ELF-1 (cell line): ENCODE data around the gene MRC2.
A peak's percentile ranks its signal among the peaks of the same experiment; 100 is the strongest.

Experiments
- DNase-seq: peaks from one replicate; pipeline ENCODE4 v3.0.0-alpha.2; 2016; ENCODE audit warnings: low read depth, low spot score

The MRC2 gene

DNA sequence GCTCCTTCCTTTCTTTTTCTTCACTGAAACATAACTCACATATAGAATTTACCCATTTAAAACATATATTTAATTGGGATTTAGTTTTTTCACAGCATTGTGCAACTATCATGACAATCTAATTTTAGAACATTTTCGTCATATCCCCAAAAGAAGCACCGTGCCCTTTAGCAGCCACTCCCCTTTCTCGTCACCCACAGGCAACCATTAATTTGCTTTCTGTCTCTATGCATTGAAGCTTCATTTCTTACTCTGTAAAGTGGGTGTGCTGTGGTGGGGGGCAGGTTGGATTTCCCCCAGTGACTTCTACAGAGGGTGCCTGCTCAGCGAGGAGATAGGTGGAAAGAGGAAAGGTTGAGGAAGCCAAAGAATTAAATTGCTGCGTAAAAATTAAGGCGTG, 35.8 kb downstream of the MRC2 start:
- DNase-seq = no peak

DNA sequence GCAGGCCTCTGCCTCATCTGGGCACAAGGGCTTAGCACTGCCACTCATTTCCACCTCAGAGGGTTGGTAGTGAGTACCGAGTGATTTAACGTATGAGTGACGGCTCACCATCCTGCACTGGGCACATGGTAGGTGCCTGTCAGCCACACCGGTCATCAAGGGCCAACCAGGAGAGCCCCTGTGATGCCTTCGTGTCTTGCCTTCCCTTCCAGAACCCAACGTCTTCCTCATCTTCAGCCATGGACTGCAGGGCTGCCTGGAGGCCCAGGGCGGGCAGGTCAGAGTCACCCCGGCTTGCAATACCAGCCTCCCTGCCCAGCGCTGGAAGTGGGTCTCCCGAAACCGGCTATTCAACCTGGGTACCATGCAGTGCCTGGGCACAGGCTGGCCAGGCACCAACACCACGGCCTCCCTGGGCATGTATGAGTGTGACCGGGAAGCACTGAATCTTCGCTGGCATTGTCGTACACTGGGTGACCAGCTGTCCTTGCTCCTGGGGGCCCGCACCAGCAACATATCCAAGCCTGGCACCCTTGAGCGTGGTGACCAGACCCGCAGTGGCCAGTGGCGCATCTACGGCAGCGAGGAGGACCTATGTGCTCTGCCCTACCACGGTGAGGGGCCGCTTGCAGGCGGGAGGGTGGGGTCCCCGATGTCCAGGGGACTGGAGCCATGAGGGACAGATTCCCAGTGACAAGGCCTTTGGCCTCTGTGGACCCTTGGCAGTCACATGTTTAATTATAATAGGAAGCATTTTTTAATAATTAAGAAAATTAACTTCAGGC, 37.1 kb downstream of the MRC2 start:
- no peak for DNase-seq

GRCh38 chr17:62665599-62665998, 38.1 kb downstream of the MRC2 start:
- DNase-seq = no peak

GRCh38 chr17:62666061-62666800, 38.8 kb downstream of the MRC2 start:
- DNase-seq = no peak

DNA sequence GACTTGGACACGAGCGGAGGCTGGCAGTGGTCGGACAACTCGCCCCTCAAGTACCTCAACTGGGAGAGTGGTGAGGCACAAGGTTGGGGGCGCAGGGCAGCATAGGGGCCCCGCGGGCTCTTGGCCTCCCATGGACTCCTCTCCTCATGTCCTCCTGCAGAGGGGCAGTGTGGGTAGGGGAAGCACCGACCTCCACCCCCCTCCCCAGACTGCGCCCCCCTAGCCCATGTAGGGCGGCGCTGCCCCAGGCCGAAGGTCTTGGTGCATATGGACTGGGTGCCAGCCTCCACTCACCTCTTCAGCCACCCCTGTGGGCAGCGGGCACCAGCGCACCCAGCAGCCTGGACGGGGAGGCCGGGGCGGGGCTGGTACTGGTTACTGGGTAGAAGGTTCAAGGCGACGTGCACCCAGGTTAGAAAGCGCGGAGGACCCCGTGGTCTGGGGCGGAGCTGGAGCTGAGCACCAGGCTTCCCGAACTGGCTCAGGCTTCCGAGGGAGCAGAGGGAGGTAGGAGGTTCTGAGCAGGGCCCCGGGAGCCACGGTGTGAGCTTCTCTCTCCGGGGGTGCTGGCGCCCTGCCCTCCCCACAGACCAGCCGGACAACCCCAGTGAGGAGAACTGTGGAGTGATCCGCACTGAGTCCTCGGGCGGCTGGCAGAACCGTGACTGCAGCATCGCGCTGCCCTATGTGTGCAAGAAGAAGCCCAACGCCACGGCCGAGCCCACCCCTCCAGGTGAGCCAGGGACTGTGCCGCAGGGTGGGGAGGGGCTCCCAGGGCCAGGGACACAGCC, 39.5 kb downstream of the MRC2 start:
- no peak for DNase-seq

- DNase-seq = no peak
These were observed 40.8 kb downstream of the MRC2 start for GRCh38 chr17:62668091-62668804.

- DNase-seq = peak; percentile 70
These were observed 42.8 kb downstream of the MRC2 start for GRCh38 chr17:62670202-62670821.

GRCh38 chr17:62671553-62671952, 44.1 kb downstream of the MRC2 start:
- DNase-seq = no peak

DNA sequence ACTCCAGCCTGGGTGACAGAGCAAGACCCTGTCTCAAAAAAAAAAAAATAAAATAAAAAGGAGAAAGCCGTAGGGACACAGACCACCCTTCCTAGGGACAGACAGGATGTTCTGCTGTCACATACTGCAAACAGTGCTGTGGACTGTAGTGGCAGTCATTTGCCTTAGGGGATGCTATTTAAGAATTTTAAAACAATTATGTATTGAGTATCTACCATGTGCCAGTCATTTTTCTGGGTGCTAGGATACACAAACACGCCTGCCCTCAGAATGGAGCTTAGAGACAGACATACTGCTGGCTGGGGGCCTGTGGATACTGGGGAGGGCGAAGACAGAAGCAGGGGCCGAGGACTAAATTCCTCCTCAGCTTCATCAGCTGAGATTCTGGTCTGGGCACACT, 45.5 kb downstream of the MRC2 start:
- no peak for DNase-seq

DNA sequence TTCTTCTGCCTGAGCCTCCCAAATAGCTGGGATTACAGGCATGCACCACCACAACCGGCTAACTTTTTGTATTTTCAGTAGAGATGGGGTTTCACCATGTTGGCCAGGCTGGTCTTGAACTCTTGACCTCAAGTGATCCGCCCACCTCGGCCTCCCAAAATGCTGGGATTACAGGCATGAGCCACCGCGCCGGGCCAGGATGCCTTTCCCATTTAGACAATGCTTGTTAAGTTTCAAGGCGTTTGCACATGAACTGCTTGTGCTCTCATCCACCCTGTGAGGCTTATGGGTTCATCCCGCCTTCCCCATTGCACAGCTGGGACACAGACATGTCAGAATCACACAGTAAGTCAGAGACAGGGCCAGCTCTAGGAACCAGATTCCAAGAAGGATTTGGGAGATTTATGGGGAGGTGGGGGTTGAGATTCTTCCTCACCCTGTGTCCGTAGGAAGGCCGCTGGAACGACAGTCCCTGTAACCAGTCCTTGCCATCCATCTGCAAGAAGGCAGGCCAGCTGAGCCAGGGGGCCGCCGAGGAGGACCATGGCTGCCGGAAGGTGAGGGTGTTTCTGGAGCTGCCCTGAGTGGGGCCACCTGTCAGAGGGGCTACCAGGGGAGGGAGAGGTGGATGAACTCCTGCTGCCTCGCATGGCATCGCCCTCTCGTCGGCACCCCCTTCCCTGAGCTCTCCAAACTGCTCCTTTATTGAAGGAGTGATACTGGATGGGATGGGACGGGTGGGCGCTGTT, 46.3 kb downstream of the MRC2 start:
- no peak for DNase-seq

DNA sequence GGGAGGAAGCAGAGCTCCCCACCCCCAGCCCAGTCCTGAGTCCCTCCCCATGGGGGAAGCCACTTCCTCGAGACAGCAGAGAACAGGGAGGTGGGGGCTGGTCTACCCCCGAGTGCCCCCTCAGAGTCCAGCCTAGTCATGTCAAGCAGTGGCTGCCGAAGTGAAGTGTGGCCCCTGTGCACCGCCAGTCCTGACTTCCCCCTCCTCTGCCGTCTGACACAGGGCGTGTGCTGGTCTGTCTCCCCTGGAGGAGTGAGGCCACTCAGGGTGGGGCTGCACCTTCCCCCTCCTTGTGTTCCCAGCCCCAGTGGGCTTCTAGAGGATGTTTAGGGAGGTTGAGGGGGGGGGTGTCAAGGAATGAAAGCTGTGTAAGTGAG, 46.9 kb downstream of the MRC2 start:
- DNase-seq = no peak

- DNase-seq = no peak
These were observed 47.4 kb downstream of the MRC2 start for GRCh38 chr17:62674841-62675240.

GRCh38 chr17:62675260-62675659, 47.8 kb downstream of the MRC2 start:
- no peak for DNase-seq

GRCh38 chr17:62675701-62676100, 48.2 kb downstream of the MRC2 start:
- no peak for DNase-seq

DNA sequence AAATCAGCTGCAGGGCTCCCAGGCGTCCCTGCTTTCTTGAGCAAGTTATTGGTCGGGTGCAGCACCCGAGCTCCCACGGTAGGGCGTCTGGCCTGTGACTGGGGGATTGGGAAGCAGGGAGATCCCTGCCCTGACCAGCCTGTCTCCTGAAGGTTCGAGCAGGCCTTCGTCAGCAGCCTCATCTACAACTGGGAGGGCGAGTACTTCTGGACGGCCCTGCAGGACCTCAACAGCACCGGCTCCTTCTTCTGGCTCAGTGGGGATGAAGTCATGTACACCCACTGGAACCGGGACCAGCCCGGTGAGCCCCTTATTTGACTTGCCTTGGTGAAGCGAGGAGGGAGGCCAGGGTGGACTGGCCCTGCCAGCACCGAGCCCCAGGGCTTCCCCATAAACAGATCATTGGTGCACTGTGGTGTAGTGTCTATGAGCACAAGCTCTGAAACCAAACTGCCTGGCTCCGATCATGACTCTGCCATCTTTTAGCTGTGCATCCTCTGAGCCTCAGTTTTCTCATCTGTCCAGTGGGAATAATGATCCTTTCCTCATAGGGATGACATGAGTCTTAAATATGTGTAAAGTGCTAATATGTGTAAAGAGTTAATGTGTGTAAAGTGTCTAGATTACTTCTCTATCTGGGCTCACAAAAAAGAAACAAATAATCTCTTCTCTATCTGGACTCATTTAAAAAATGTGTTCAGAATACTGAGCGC, 48.9 kb downstream of the MRC2 start:
- DNase-seq = no peak

- DNase-seq = no peak
These were observed 49.6 kb downstream of the MRC2 start for GRCh38 chr17:62676952-62677596.

- DNase-seq = no peak
These were observed 50.9 kb downstream of the MRC2 start for GRCh38 chr17:62678214-62678919.

GRCh38 chr17:62679866-62680377, 52.5 kb downstream of the MRC2 start:
- no peak for DNase-seq
